ENCODE results near the gene ZNF277.

- TF ChIP-seq, protein P1, sequence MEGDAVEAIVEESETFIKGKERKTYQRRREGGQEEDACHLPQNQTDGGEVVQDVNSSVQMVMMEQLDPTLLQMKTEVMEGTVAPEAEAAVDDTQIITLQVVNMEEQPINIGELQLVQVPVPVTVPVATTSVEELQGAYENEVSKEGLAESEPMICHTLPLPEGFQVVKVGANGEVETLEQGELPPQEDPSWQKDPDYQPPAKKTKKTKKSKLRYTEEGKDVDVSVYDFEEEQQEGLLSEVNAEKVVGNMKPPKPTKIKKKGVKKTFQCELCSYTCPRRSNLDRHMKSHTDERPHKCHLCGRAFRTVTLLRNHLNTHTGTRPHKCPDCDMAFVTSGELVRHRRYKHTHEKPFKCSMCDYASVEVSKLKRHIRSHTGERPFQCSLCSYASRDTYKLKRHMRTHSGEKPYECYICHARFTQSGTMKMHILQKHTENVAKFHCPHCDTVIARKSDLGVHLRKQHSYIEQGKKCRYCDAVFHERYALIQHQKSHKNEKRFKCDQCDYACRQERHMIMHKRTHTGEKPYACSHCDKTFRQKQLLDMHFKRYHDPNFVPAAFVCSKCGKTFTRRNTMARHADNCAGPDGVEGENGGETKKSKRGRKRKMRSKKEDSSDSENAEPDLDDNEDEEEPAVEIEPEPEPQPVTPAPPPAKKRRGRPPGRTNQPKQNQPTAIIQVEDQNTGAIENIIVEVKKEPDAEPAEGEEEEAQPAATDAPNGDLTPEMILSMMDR (IDR thresholded peaks at IDR 0.05) = no peak
- no peak for TF ChIP-seq ZFX (IDR thresholded peaks at IDR 0.05; ENCODE audit: borderline replicate concordance)
Observed at GRCh38 chr7:112193915-112194502, 12.5 kb upstream of the ZNF277 start.
